WI38 (cell line): ENCODE results near the gene MLEC.

Experiments
- H3K4me3 ChIP-seq: 2 replicates; pipeline ENCODE4 v1.5.1; 2011; ENCODE audit warnings: low read depth, mild to moderate bottlenecking, control low read depth, low read length
- CTCF ChIP-seq: IDR thresholded peaks from 2 replicates; pipeline ENCODE4 v1.5.1; 2012; ENCODE audit warnings: low read depth, mild to moderate bottlenecking, control low read depth, low read length

Gene MLEC

DNA sequence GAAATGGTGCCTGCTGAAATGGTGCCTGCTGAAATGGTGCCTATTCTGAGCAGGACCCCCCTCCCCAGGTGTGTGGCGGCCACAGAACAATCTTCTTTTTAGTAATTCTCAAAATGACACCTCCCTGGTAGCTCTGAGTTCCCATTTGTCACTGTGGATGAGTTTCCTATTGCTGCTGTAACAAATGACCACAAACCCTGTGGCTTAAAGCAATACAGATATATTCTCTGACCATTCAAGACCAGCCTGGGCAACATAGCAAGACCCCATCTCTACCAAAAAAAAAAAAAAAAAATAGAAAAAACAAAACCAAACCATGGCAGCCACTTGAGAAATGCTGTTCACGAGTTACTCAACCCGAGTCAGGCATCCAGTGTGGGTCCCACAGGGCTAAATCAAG, 46.6 kb downstream of the MLEC start:
- no peak for TF ChIP-seq CTCF
- H3K4me3 ChIP-seq = no peak overlapping the region

- no peak overlapping the region for H3K4me3 ChIP-seq
- TF ChIP-seq CTCF = no peak
Observed at GRCh38 chr12:120734210-120734609, 47.3 kb downstream of the MLEC start.

- TF ChIP-seq CTCF = no peak
- H3K4me3 ChIP-seq = no peak overlapping the region
Observed at GRCh38 chr12:120735181-120735580, 48.2 kb downstream of the MLEC start.

DNA sequence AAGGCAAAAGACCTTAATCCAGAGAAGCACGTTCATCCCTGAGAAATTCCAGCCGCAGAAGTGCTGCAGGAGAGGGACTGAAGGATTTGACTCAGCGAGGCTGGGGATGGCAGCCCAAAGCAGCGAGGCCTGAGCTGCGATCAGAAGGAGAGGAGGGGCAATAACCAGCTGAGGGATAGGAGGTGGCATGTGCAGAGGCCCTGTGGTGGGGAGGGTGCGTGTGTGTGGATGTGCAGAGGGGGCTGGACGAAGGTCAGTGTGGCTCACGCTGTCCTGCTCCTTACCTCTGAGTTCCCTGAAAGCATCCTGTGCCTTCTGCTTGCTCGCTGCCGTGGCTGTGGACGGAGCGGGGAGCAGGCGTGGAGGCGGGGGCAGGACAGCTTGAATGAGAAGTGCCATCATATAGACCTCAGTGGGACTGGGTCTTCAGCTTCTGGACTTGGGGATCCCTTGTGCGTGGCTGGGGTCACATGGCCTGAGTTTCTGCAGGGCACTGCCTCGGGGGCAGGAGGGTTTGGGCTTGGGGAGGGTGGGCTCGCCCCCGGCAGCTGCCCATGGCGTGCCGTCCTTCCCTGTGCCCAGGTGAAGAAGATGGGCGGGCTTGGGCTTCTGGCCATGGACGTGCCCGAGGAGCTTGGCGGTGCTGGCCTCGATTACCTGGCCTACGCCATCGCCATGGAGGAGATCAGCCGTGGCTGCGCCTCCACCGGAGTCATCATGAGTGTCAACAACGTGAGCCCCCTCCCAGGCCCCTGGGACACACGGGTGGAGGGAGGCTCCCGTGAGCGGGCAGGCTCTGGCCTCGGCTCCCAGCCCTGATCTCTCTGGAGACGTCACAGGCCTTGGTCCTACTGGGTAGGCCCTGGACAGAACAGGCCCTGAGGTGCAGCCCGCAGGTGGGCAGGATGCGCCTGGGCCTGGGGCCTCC, 49.7 kb downstream of the MLEC start:
- TF ChIP-seq CTCF = no peak
- H3K4me3 ChIP-seq = no peak overlapping the region

DNA sequence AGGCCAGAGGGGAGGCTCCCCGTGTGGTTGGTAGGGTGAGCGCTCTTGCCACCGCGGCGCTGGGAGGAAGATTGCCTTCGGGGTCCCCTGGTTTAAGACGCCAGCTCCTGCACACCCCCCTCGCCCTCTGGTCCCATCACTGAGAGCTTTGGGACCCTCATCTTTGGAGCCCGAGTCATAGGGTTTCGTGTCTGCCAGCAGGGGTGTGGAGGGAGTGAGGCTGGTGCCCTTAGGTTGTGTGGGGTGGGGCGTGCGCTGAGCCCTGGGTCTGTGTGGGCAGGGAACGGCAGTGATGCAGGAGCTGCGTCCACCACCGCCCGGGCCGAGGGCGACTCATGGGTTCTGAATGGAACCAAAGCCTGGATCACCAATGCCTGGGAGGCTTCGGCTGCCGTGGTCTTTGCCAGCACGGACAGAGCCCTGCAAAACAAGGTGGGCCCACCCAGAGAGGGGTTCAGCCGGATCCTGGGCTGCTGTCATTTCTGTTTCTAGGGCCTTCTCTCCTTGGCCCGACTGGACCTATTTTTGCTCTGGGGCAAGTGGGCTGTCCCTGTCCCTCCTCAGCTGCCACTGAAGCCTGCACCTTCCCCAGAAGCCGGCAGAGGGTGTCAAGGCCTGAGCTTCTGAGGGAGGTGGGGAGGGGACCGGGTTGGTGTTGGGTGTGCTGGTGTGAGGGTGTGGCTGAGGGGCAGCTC, 50.8 kb downstream of the MLEC start:
- H3K4me3 ChIP-seq = no peak overlapping the region
- TF ChIP-seq CTCF = no peak

- TF ChIP-seq CTCF = no peak
- no peak overlapping the region for H3K4me3 ChIP-seq
Observed at GRCh38 chr12:120738252-120739030, 51.5 kb downstream of the MLEC start.
